Mucosa of descending colon (tissue), 3 donors: ENCODE data around the gene USP35. TPM values are rescaled to one million over a fixed set of nuclear protein-coding genes. Genes with fewer than 3 reads are reported as not detected.
"Not testable (repeated sequence)": the region's sequence is repeated elsewhere in the genome, so short reads cannot be mapped to it uniquely, and the experiment has no call there.

Experiments
- ATAC-seq: fragments of 200-7000 bp; cut with Tn5 transposase; one replicate; pipeline ENCODE4 v1.9.1; 2020; ENCODE audit warnings: mild to moderate bottlenecking, moderate library complexity
- DNase-seq, 3 donors: peaks; one replicate each; pipeline ENCODE4 v3.0.0-alpha.2; 2020
- H3K36me3 ChIP-seq: fragments of 200-600 bp; one replicate; pipeline ENCODE4 v1.8.0; 2021; ENCODE audit warnings: low read depth, mild to moderate bottlenecking
- H3K4me1 ChIP-seq: fragments of 200-600 bp; one replicate; pipeline ENCODE4 v1.8.0; 2021; ENCODE audit warnings: low read depth, mild to moderate bottlenecking
- H3K4me3 ChIP-seq: fragments of 200-600 bp; one replicate; pipeline ENCODE4 v1.8.0; 2021; ENCODE audit warnings: mild to moderate bottlenecking
- H3K9me3 ChIP-seq: fragments of 200-600 bp; one replicate; pipeline ENCODE4 v1.8.0; 2021; ENCODE audit warnings: mild to moderate bottlenecking
- intact Hi-C, 2 donors: fragments of 100-400 bp; cut with DNase I in 1 of 2; cut with micrococcal nuclease in 1 of 2; formaldehyde crosslinking; loops; one replicate each; pipeline versions ENCODE4 v1.11.0 to v1.11.1; 2022; cut with DNase I, micrococcal nuclease
- total RNA-seq, 3 donors: library from RNA; stranded (reverse); fragmentation: NEBNext Ultra II Directional in 2 of 3; extraction: Animal tissue kit (Norgen Biotek cat#: 25700) in 2 of 3; gene quantifications; one replicate each; pipeline versions ENCODE4 v1.2.1 to v1.2.4, GENCODE V29; 2021 to 2023
- TF ChIP-seq, protein P1 (sequence below): fragments of 200-600 bp; IDR thresholded peaks from one replicate; pipeline ENCODE4 v1.8.0; 2022; ENCODE audit warnings: antibody characterized with exemption, mild to moderate bottlenecking
- donor health status: DM: no; HTN: no; CAD: no; lungs with moderate emphysema.
- donor health status: DM: no; HTN: no; CAD: no.
- donor health status: DM: no; HTN: yes; CAD: no.

The USP35 gene
- total RNA-seq, 3 donors from 2014 or later = 3.9 to 11.1 (median 4.9) TPM

- Histone ChIP-seq H3K4me1 (no peaks in the 10 kb centered on the region), H3K36me3 (no peaks in the 10 kb centered on the region), H3K9me3 (no peaks in the 10 kb centered on the region), H3K4me3 (no peak overlapping the region)
- TF ChIP-seq, protein P1, sequence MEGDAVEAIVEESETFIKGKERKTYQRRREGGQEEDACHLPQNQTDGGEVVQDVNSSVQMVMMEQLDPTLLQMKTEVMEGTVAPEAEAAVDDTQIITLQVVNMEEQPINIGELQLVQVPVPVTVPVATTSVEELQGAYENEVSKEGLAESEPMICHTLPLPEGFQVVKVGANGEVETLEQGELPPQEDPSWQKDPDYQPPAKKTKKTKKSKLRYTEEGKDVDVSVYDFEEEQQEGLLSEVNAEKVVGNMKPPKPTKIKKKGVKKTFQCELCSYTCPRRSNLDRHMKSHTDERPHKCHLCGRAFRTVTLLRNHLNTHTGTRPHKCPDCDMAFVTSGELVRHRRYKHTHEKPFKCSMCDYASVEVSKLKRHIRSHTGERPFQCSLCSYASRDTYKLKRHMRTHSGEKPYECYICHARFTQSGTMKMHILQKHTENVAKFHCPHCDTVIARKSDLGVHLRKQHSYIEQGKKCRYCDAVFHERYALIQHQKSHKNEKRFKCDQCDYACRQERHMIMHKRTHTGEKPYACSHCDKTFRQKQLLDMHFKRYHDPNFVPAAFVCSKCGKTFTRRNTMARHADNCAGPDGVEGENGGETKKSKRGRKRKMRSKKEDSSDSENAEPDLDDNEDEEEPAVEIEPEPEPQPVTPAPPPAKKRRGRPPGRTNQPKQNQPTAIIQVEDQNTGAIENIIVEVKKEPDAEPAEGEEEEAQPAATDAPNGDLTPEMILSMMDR = no peak
- no peak for DNase-seq
- no peak for ATAC-seq
- intact Hi-C loops = loop anchor here in 1 of 2 donors (10.0 kb wide), 1 partner anchor 345 kb away; no protein-coding TSS in a partner anchor
Measured at GRCh38 chr11:78219493-78220217, 30.9 kb downstream of the USP35 start.

- Histone ChIP-seq H3K9me3 (no peaks in the 10 kb centered on the region), H3K36me3 (no peaks in the 10 kb centered on the region), H3K4me3 (no peak overlapping the region), H3K4me1 (no peaks in the 10 kb centered on the region)
- intact Hi-C loops = loop anchor here in 1 of 2 donors (10.0 kb wide), 1 partner anchor 344 kb away; no protein-coding TSS in a partner anchor
- ATAC-seq (no peak), DNase-seq (no peak)
- TF ChIP-seq, protein P1 = no peak
Measured at GRCh38 chr11:78220218-78221157, 31.8 kb downstream of the USP35 start.

DNA sequence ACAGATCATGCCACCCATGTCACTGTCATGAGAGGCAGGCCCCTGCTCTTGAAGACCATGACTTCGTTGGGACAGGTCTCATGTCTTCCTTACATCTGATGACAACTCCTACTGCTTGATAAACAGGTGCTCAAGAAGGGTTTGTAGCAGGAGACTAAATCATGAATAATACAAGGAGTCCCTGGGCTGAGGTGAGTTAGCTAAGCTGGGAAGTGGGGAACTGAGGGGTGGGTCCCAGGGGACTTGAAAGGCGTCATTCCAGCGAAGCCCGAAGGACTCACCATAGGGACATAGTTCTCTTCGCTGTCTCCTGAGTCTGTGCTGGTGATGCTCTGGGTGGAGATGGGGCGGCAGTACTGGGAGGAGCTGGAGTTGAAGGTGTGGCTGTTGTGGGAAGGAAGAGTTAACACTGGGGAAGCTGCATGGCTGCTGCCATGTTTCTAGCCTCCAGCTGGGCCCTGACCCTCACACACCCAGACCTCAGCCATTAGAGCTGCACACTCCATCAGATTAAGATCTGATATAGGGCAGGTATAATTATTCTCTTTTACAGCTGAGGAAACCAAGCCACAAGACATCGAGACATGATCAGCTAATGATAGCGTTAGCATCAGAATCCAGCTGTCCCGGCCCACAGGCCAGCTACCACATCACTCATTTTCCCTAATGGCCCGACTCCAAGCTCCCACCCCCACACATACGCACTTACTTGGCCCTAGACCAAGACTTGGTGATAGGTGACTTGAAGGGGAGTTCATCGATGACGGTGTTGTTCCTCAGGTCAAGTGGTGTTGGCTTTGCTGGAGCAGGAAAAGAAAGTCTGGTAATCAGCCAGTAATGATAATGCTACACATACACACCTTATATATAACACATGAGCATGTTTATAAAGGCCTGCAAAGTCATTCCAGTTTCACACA, 32.9 kb downstream of the USP35 start:
- DNase-seq (no peak), ATAC-seq (no peak)
- TF ChIP-seq, protein P1 = no peak
- Histone ChIP-seq H3K4me1 (no peaks in the 10 kb centered on the region), H3K9me3 (no peaks in the 10 kb centered on the region), H3K36me3 (no peaks in the 10 kb centered on the region), H3K4me3 (no peak overlapping the region)
- intact Hi-C loops = loop anchor here in 1 of 2 donors (10.0 kb wide), 1 partner anchor 343 kb away; no protein-coding TSS in a partner anchor

DNA sequence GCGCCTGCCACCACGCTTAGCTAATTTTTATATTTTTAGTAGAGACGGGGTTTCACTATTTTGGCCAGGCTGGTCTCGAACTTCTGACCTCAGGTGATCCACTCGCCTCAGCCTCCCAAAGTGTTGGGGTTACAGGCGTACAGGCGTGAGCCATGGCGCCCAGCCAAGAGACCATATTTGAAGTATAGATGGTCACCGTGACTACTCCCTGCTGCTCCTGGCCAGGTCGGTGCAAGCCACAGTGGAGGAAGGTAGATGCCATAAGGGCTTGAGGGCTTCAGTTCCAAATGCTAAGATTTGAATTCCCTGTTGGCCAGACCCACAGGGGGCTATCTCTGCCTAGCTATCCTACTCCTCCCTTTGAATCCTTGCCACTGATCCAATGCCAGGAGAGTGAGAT, 34.0 kb downstream of the USP35 start:
- not testable (repeated sequence) for DNase-seq, H3K36me3 ChIP-seq
- intact Hi-C loops = loop anchor here in 1 of 2 donors (10.0 kb wide), 1 partner anchor 342 kb away; no protein-coding TSS in a partner anchor

DNA sequence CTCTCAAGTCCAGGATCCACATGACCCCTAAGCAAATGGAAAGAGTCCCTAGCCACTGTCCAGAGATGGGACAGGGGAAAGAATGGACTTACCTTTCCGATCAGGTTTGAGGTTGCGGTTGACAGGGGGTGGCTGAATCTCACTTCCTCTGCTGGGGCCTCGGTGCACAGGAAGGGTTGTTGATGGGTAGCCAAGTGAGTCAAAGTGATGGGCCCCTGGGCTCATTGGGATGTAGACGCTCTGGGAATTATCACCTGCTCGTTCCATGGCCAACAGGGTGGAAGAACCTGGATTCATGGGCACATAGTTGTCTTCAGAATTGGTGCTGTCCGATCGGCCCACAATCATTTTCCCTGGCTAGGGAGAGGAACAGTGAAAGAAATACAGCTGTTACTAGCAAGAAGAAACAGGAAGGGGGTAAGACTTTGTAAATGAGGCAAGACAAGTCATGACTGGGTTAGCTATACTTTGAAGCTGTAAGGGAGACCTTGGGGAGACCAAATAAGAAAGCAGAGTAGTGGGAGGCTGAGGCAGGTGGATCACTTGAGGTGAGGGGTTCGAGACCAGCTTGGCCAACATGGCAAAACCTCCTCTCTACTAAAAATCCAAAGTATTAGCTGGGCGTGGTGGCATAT, 34.7 kb downstream of the USP35 start:
- intact Hi-C loops = loop anchor here in 1 of 2 donors (10.0 kb wide), 1 partner anchor 341 kb away; no protein-coding TSS in a partner anchor
- Histone ChIP-seq H3K36me3 (no peaks in the 10 kb centered on the region), H3K4me3 (no peak overlapping the region), H3K9me3 (no peaks in the 10 kb centered on the region), H3K4me1 (no peaks in the 10 kb centered on the region)
- DNase-seq = no peak
- ATAC-seq = peak; percentile 28
- TF ChIP-seq, protein P1 = no peak

More for the DNA sequence above, 34.0 kb downstream of the USP35 start:
- H3K4me3 ChIP-seq, H3K9me3 ChIP-seq, H3K4me1 ChIP-seq, ATAC-seq: not testable (repeated sequence)
